HuH-7.5 (cell line): ENCODE data around the gene LARP4B.

Experiments
- DNase-seq: peaks from one replicate; pipeline ENCODE4 v3.0.0; 2011; ENCODE audit warnings: low spot score

LARP4B gene

DNA sequence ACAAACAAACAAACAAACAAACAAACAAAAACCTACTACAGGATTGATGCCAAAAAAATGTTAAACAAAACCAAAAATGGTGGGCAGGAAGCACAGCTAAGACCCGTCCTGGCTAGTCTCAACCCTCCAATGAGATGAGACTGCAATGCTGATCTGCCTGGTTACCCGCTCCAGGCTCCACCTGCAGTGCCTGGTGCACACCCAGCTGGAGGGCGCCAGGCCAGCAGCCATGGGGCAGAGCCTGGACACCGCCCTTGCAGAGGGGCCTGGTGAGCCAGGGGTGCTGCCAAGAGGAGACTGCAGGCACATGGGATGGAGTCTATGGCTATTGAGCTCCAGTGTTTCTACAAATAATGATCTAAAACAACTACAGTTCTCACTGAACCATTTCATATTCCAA lies 107.0 kb downstream of the LARP4B start:
- no peak for DNase-seq

DNA sequence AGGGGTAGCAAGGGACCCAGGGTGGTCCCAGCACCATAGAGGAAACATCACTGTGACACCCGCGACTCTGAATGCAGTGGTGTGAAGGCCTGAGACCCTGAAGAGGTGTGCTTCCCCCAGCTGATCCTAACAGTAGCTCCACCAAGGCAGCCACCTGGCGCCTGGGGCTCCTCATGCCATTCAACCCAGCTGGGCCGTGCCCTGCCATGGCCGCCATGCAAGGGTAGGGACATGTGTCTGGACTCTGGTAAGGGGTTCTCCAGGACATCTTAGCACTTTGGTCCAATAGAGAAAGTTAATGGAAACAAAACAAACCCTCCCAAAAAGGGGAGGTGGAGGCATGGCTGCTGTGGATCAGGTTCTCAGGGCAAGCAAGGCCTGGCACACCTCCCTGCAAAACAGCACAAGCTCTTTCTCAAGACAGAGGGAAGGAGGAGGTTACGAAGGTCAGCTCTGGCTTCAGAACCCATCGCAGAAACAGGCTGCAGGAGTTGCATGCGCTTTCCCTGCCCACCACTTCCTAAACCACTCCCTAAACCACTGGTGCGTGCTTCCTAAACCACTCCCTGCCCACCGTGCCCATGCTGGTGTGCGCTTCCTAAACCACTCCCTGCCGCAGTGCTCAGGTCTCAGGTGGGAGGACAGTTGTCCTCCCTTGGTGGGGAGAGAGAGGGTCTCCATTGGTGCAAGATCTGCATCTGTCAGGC lies 108.7 kb downstream of the LARP4B start:
- no peak for DNase-seq

DNA sequence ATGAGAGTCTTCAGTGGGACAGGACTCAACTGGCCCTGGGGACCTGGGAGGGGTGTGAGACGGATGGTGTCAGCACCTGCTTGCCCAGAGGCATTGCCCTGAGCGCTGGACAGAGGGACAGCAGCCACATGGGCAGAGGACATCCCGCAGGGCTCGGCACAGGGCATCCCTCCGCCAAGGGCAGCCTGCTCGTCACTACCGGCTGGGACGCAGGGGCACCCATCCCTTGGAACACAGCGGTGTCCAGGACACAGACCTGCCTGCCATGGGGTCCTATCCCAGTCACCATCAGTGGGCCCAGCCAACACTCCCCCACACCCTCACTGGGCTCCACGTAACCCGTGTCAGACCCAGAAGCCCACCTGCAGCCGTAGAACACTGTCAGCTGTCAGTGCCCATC lies 109.3 kb downstream of the LARP4B start:
- DNase-seq = no peak

DNA sequence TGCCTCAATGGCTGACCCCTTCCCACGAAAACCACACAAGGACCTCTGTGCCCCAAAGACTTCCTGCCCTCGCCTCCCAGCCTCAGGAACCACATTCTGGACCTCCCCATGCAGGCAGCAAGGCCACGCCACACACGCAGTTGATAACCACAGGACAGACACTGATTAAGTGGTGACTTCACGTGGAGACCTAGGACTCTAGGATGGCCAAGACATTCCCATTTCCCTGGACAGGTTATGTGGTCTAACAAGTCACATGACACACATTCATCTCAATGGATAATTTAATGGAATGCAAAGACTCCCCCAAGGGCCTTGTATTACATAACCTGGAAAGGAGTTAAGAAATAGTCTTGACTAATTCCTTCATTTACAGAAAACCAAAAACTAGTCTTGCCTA lies 110.2 kb downstream of the LARP4B start:
- DNase-seq = no peak

DNA sequence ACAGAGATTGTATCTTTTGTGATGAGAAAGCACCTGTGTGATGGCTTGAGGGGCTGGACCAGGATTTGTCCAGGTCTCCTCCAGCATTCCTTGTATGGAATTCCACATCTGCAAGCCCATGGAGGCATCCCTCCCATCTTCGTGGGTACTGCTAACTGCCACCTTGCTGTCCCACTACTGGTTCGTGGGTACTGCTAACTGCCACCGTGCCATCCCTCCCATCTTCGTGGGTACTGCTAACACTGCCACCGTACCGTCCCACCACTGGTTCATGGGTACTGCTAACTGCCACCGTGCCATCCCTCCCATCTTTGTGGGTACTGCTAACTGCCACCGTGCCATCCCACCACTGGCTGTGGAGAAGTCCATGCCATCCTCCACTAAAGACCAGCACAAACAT lies 111.7 kb downstream of the LARP4B start:
- no peak for DNase-seq

DNA sequence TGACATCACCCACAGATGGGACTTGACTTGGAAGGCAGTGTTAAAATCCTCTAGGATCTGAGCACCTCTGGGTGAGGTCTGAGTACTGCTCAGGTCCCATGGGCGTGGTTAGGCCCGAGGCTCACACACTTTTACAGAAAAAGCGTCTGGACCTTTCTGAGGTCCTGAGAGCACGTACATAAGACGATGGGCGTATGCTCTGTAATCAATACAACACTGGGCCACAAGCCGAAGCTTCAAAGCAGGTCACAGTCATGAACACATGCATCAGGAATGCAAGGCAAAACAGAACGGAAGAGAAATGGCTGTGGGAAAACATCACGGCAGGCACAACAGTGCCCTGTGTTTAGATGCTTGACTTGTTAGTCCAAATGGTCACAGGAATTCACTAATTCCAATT lies 112.2 kb downstream of the LARP4B start:
- DNase-seq = no peak

DNA sequence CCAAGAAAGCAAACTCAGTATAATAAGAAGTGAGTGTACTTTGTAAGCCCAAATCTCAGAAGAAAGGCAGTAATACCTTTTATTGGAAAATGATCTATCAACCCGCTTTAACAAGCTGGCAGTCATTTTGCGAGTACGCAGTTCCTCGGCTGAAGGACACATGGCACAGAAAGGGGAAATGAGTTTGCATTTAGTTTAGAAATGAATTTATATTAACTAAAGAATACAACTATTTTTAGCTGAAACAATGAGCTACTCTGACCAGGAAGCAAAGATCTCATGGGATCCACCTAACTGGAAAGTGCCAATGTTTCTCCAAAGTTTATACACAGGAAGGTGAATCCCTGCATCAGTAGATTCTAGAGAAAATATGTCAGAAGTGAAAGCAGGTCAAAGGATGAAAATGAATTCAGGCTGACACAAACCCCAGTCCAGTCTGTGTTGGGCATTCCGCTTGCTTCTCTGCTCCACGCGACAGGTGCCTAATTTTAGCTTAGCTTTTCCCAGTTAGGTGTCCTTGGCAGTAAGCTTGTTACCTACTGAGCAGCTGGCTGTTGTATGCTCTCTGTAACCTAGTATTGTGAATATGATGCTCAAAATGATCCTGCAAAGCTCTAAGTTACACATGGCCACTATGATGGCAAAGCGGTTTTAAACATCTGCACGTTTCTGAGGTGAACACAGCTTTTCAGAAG lies 112.8 kb downstream of the LARP4B start:
- no peak for DNase-seq

DNA sequence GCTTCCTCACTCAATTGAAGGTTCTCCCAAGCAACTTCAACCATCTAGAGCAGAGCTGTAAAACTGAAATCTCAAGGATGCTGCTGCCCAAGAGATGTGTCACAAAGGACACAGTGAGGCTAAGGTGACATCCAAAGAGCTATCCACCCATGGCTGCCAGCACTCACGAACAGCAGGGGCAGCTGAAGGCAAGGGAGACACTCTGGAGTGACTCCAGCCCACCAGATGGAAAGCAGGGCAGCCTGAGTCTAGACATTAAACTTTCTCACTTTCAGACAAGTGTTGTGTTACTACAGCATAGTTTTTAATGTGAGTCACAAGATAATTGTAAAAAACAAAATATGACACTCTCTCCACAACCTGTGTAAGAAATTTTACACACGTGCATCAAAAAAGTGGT lies 113.5 kb downstream of the LARP4B start:
- no peak for DNase-seq

DNA sequence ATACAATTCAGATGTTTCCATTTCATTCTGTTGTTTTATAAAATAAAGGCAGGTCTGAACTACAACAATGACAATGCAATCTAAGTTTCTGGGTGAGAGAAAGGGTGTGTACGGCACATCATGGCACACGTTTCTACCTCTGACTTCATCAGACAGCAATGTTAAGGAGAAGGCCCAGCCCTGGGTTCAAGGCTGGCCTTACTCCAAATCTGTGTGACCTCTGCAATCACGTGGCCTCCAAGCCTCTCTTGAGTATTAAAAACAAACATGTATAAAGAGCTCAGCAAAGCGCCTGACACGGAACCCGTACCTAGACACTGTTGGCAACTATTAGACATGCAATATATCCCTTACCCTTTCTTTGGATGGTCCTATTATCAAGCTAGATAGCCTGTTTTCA lies 114.1 kb downstream of the LARP4B start:
- no peak for DNase-seq

DNA sequence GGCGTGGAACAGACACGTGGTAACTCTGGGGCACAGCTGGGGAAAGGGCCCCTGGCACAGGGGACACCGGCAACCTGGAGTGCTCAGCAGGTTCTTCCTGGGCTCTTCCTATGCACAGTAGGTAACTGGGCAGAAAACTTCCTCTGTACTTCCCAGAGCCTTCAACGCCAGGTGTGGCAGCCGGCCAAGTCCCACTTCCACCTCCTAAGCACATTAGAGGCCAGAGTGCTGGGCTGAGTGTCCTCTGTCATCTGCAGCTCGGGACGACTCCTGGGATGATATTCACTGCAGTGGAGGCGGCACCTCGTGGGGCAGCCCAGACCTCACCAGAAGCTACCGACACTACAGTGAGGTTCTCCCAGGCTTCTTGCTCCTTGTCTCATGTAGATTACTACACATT lies 114.5 kb downstream of the LARP4B start:
- DNase-seq = no peak

DNA sequence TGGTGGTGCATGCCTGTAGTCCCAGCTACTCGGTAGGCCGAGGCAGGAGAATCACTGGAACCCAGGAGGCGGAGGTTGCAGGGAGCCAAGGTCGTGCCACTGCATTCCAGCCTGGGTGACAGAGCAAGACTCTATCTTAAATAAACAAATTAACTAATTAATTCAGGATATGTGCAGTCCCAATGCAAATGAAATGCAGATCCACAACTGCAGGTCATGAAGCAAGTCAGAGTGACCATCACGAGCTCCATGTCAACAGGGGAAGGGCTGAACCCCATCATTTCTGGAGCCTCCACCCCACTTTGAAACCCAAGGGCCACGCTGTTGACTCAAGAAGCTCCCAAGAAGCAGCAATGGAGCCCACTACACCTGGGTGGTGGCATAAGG lies 115.4 kb downstream of the LARP4B start:
- no peak for DNase-seq

DNA sequence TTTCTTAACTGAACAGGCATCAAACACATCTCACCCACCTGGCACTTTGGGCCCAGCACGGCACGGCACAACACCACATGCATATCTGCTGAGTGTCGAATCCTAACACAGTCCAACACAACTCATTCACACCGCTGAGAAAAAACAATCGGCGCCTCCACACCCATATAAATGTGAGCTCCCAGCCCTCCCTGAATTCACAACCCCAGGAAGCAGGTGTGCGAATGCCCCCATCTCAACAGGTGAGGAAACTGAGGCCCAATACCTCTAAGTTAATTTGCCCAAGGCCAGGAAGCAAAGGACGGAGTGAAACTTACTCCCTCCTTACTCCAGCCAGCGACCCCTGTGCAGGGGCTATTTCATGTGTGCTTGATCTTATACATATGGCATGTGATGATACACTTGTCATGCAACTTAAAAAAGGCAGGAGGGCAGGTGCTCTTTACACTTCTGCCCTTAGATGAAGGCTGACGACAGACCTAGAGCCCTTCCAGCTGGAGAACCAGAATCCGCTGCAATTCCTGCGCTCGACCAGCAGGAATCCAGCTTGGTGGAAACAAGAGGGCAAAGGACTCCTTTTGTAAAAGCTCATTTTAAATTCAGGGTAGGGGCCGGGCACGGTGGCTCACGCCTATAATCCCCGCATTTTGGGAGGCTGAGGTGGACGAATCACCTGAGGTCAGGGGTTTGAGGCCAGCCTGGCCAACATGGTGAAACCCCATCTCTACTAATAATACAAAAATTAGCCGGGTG lies 116.0 kb downstream of the LARP4B start:
- peak; percentile 56 for DNase-seq

DNA sequence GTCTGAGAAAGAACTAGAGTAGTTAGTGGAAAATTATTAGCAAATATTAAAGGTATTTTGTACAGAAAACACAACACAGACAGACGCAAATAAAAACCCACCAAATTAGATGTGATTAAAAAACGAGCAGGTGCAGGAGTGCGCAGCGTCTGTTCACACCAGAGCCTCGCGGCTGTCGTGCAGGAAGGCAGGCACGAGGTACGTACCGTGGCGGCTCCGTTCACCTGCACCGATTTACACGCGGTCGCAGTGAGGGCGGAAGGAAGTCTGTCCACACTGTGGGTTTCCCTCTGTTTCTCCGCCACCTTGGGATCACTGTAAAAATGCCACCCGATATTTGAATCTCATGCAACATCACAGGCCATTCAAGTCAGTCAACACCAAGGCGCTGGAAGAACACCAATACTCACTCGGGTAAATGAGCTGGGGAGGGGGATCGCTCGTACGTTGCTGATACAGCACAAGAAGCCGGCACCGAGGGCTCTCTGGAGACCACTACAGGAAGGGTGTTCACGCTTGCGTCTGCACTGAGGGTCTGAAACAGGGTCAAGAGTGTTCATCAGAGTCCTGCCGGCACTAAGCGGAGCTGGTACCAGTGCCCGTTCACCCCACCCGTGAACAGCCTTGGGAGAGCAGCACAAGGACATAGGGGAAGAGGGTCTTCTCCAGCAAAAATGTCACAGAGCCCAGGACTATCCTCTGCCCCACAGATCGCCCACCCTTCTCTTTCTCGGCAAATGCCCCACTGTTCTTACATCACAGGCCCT lies 116.8 kb downstream of the LARP4B start:
- no peak for DNase-seq

DNA sequence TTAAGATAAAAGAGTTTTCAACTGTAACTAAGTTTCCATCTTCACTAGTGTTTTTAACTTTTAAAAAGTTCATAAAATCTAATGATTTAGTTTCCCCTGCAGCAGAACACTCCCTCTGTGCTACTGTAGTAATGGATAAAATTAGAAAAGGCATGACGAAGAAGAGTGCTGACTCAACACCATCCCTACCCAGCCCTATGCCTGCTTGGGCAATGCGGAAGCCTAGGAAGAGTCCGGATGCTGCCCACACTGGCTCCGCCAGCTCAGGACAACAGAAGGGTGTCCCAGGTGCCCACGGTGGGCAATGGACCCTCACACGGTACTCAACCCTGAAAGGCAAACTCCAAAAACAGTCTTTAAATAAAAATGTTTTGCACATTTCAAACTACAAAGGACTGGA lies 118.2 kb downstream of the LARP4B start:
- DNase-seq = no peak

DNA sequence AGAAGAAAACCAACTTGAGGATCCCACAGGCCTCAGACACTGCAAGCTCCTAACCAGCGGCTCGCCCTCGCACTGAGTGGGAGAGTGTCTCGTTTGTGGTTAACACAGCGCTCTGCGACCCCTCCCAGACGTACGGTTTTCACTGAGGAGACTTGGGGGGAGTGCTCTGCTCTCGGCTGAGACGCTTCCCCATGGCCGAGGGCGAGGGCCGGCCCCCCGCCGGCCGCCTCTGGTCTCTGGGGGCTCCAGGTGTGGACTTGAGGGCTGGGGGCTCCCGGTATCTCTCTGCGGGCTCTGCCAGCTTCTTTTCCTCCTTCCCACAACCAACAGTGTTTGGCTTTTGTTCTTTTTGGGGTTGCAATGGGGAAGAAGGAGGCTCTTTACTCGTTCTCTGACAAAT lies 118.7 kb downstream of the LARP4B start:
- DNase-seq = no peak

DNA sequence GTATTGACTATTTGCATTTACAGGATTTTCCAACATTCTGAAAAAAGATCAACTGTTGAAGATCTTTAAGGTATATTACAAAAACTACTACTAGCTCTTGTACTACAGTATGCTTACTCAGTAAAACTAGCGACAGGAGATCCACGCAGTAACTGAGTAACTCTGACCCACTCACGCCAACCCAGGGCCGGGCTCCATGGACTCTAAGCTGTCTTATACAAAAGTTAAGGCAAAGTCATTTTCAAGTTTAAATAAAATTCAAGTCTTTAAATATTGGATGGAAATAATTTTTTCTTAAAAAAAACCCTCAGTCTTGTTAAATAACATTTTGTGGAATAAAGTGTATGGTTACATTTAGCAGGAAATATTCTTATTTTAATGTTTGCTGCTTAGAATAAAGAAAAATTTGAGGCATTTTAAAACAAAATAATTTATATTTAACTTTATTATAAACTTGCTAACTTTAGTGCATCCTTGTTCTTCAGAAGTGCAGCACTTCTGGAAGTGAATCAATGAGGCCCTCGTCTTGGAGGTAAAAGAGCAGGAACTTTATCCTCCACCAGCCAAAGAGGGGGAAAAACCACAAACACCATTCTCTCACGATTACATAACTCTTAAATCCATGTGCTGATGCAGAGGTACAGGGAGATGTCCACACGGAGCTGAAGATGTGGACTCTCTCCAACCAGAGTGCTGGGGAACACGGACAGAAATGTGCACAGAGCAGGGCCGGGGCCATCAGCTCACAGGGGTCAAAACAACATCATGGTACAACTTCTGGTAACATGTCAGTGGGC lies 119.9 kb downstream of the LARP4B start:
- DNase-seq = no peak

DNA sequence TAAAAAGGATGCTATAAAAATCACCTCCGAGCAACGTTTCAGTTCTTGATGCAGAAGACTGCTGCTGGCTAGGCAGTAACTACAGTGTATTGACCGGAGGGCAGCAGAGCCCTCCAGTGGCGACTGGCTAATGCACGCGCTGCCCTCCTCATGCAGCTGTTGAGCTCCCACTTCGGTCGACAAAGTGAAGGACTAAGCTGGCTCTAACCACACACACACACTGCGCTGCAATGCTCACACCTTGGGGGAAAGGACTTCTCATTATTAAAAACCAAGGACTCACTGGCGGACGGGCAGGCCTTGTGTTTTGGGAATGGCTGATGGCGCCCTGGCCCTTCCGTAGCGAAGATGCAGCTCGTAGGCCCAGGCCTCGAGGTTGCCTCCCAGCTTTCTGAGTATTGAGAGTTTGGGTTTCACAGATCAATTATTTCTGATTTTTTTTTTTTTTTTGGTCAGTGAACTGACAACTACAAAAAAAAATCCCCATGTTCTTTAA lies 121.1 kb downstream of the LARP4B start:
- DNase-seq = peak; percentile 55

DNA sequence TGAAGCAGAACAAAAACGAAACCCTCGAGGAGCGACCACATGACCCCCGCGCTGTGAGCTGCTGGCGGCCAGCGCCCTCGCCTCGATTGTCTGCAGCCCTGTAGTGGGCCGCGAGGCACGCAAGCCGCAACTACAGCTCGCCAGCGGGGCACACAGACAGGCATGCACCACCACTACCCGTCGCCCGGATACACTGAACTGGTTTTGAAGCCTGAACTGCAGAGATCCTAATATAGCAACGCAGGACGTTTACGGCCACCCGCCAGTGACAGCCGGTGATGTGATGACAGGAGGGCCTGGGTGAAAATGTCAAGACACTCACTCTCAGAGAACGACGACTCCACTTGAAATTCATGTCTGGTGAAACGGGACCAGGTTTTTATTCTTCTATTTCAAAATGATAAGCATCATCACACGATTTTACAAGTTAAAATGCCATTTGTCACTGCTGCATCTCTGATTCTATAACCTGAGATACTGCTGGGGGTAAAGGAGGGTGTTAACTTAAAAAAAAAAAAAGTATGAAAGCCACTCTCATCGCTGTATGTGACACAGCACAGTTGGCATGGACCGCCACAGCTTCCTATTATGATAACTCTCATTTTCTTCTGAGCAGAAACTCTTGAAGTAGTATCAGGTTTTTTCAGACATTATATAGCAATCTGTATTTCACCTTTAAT lies 121.7 kb downstream of the LARP4B start:
- no peak for DNase-seq

DNA sequence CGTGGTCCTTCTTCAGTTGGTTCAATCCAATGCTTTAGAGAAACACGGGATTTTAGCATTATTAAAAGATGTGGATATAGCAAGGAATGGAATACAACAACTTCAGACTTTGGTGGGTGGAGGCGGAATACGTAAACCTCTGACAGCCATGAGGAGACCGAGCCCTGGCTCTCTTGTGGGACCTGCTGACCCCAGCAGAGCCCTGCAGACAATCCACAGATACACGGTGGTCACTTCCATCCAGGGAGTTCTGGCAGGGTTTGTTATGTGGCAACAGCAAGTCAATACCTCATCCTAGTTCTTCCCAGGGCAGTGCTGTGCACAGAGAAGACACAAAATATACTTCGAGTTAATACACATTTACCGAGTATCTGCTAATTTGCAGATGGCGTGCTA lies 123.5 kb downstream of the LARP4B start:
- DNase-seq = no peak

DNA sequence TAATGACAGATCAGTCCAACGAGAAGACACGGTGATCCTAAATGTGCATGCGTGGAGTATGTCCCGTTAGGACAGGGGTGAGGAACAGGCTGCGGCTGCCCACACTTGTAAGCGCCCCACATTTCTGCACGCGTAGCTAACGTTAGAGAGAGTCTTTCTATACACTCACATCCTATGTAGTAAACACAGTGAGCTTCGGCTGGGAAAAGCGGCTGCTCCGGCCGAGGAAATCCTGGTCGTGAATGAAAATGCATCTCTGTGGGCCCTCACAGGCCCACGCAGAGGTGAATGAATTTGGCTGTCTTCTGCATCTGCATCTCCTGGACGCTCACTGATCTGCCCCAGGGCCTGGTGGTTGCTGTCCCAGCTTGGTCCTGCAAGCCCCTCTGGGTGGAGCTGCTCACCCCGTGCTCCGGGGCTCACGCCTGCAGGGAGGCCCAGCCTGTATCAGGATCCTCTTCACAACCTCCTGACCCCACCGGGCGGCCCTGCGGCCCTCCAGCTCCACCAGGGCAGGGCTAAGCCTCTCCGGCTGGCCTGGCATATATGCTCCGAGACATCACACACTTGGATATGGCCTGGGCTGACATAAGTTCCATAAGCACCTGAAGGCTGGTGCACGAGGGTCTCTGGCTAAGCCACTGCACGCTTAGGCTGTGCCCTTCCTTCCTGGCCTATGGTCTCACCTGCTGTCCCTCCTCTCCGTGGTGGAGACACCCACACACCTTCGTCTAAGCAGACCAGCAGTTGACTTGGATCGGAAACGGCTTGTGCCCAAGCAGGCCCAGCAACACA lies 124.1 kb downstream of the LARP4B start:
- DNase-seq = no peak
